Measurements from ENCODE around the gene CCDC137.
A peak's percentile ranks its signal among the peaks of the same experiment; 100 is the strongest.

Gene CCDC137

GRCh38 chr17:81652906-81653771 is 13.4 kb upstream of the CCDC137 start (continued):
- TF ChIP-seq PRDM10 (tag by site-specific recombination; IDR thresholded peaks at IDR 0.05) (no peak), WT1 (tag by site-specific recombination; IDR thresholded peaks at IDR 0.05) (no peak), ZNF274 (IDR thresholded peaks at IDR 0.05; ENCODE audit: low read length) (no peak), ZNF274 (tag by site-specific recombination; IDR thresholded peaks at IDR 0.05; ENCODE audit: borderline replicate concordance) (no peak), GLIS1 (tag by site-specific recombination; IDR thresholded peaks at IDR 0.05) (peak; percentile 83), ZIC2 (tag by site-specific recombination; IDR thresholded peaks at IDR 0.05) (0 out of 2 replicates have a peak, but pooled peaks have one; percentile 30), GLIS2 (tag by site-specific recombination; IDR thresholded peaks at IDR 0.05) (peak; percentile 66)

- TF ChIP-seq ZNF677 (tag by site-specific recombination; IDR thresholded peaks at IDR 0.05) (no peak), ZNF248 (tag by site-specific recombination; IDR thresholded peaks at IDR 0.05) (no peak), ZNF148 (tag by site-specific recombination; IDR thresholded peaks at IDR 0.05; ENCODE audit: borderline replicate concordance) (no peak), TCF7L2 (IDR thresholded peaks at IDR 0.05; ENCODE audit: borderline replicate concordance, low read depth, low read length) (no peak), ZNF426 (tag by site-specific recombination; IDR thresholded peaks at IDR 0.05) (no peak), ZFHX2 (tag by site-specific recombination; conservative IDR thresholded peaks at IDR 0.05) (no peak), ZBTB11 (tag by site-specific recombination; conservative IDR thresholded peaks at IDR 0.05; ENCODE audit: low read depth) (no peak), KLF7 (tag by site-specific recombination; IDR thresholded peaks at IDR 0.05; ENCODE audit: borderline replicate concordance) (no peak), ZNF354C (tag by site-specific recombination; IDR thresholded peaks at IDR 0.05; ENCODE audit: borderline replicate concordance, low read depth) (no peak)
- no peaks in the 10 kb centered on the region for H3K36me3 ChIP-seq (ENCODE audit: control insufficient read depth in 2 of 2, insufficient read depth in 1 of 2, low read length in 2 of 2)
- no peak overlapping the region for H3K27ac ChIP-seq (ENCODE audit: extremely low read depth, low read depth, low read length)
- ChIA-PET POLR2A (interaction anchor here (0.5 to 1.4 kb wide), 9 partner anchors 8 to 114 kb away, joined by 3 to 6 read pairs (median 3); partner anchors contain the start of genes CCDC137 and OXLD1), CTCF (interaction anchor here (0.5 to 0.7 kb wide), 2 partner anchors 16 to 54 kb away, joined by 4 read pairs; no protein-coding TSS in a partner anchor)
- no peaks in the 10 kb centered on the region for H3K9me3 ChIP-seq (ENCODE audit: control insufficient read depth, insufficient read depth, low read depth, low read length)
- no peak overlapping the region for H3K4me3 ChIP-seq (ENCODE audit: low read depth, low read length)
- no peaks in the 10 kb centered on the region for H3K4me1 ChIP-seq (ENCODE audit: control insufficient read depth, insufficient read depth, low read length)
Measured at GRCh38 chr17:81655378-81656117, 11.0 kb upstream of the CCDC137 start.

Data from HEK293 (cell line).